Effector CD4-positive, alpha-beta T cell (primary cell): ENCODE data around the gene ARHGEF39.
"Not testable (repeated sequence)": the region's sequence is repeated elsewhere in the genome, so short reads cannot be mapped to it uniquely, and the experiment has no call there.

Source experiments
- DNase-seq: peaks from one replicate; pipeline ENCODE4 v3.0.0-alpha.2; 2020

Gene ARHGEF39

GRCh38 chr9:35616681-35617459 lies 48.1 kb downstream of the ARHGEF39 start:
- peak; percentile 58 for DNase-seq

DNA sequence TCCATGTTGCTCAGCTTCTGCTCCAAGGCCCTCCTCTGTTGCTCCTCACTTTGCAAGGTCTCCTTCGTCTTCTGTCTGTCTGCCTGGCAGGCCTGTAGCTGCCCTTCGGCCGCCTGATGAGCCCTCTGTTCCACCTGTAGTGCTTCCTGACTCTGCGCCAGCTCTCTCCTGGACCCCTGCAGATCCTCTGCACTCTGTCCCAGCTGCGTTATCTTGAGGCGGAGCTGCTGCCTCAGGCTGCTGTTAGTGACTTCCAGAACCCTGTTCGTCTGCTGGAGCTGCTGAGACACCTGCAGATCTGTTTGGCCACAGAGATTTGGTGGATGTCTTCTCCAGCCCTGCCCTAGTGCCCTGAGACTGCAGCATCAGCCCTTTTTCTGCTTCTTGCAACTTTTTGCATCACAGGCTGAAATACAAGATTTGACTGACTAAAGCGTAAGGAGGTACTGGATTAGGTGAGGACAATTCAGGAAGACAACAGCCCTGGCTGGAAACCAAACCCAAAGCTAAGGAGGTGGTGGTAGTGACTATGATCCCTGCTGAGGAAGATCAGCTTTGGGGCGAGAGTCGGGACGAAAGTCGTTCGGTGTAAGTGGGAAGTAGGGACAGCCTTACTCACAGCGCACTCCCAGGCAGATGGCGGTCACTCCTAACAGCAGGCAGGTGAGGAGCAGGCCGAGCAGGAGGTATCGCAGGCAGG lies 48.9 kb downstream of the ARHGEF39 start:
- DNase-seq, result no peak

GRCh38 chr9:35612843-35613242 lies 52.2 kb downstream of the ARHGEF39 start:
- no peak for DNase-seq

GRCh38 chr9:35612066-35612465 lies 52.9 kb downstream of the ARHGEF39 start:
- DNase-seq, result not testable (repeated sequence)

DNA sequence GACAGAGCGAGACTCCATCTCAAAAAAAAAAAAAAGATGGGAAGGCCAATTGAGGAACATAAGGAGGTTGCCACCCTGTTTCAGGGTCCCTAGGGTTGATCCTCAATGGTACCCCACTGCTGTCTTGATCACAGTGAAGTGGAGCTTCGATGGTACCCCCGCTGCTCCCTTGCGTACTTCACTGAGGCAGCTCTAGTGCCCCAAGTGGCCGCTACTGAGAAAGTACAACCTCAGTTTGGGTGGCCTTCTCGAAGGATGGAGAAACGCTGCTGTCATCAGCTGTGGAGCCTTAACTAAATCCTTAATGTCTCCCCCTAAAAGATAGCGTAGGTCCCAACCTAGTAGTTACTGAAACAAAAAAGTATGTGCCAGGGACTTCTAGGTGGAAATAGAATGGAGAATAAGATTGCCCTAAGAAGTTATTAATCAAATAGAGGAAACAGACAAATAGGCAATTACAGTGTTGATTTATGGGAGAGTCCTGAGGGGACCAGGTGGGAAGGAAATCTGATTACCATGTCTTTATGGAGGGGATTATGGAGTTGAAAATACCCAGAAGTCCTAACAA lies 53.7 kb downstream of the ARHGEF39 start:
- DNase-seq, result peak; percentile 49

DNA sequence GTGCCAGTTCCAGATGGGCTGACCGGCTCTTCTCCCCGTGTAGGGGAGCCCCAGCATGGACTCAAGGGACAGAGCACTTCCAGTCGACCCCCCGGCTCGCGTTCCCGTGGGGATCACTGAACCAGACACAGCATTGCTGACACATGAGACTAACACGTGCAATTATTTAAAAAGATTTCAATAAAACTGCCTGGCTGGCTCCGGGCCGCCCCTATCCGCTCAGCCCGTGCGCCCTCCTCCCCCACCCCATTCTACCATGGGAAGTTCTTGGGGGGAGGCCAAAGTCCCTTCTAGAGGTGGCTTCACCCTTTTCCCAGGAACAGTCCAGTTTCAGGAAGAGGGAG lies 55.2 kb downstream of the ARHGEF39 start:
- no peak for DNase-seq
